GM21576 (cell line): Measurements from ENCODE around the gene AKIRIN1.
"Not testable (repeated sequence)": the region's sequence is repeated elsewhere in the genome, so short reads cannot be mapped to it uniquely, and the experiment has no call there.

Experiments used
- ATAC-seq: cut with Tn5 transposase; IDR thresholded peaks from one replicate; pipeline ENCODE4 v1.9.1; 2021; ENCODE audit warnings: mild to moderate bottlenecking, moderate library complexity; ENCODE audit not compliant: unreplicated experiment

The AKIRIN1 gene

GRCh38 chr1:38990738-38991637 is at the start of gene AKIRIN1:
AKIRIN1 (plus strand) TSS chr1:38991276; CDS start chr1:38991381, 105 bp downstream.
- ATAC-seq, result peak; percentile 88

- no peak for ATAC-seq
These were observed 49.5 kb upstream of the AKIRIN1 start, which contains the start of gene RHBDL2 for GRCh38 chr1:38941527-38942019. RHBDL2 (minus strand) TSS chr1:38941830; CDS start chr1:38919212, 22,618 bp downstream.

- no peak for ATAC-seq
These were observed 48.2 kb upstream of the AKIRIN1 start for GRCh38 chr1:38942664-38943428.

- ATAC-seq, result no peak
These were observed 46.5 kb upstream of the AKIRIN1 start for GRCh38 chr1:38944547-38944946.

DNA sequence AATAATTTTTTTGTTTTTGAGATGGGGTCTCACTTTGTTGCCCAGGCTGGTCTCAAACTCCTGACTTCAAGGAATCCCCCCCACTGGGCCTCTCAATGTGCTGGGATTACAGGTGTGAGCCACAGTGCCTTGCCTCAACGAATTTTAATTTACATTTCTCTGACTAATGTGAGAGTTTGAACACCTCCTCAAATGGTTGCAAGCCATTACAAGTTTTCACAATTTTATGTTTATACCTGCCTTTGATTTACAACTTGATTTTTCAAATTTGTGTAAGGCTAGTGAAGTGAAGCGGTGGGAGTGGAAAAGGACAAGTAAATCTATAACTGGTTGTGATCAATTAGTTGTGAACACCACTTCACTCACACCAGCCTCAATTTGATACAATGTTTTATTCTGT is 40.5 kb upstream of the AKIRIN1 start:
- ATAC-seq, result no peak

GRCh38 chr1:38953433-38953860 is 37.6 kb upstream of the AKIRIN1 start:
- ATAC-seq, result no peak

GRCh38 chr1:38958967-38959366 is 32.1 kb upstream of the AKIRIN1 start:
- no peak for ATAC-seq

- no peak for ATAC-seq
These were observed 29.0 kb upstream of the AKIRIN1 start for GRCh38 chr1:38962113-38962512.

GRCh38 chr1:38962560-38962959 is 28.5 kb upstream of the AKIRIN1 start:
- no peak for ATAC-seq

DNA sequence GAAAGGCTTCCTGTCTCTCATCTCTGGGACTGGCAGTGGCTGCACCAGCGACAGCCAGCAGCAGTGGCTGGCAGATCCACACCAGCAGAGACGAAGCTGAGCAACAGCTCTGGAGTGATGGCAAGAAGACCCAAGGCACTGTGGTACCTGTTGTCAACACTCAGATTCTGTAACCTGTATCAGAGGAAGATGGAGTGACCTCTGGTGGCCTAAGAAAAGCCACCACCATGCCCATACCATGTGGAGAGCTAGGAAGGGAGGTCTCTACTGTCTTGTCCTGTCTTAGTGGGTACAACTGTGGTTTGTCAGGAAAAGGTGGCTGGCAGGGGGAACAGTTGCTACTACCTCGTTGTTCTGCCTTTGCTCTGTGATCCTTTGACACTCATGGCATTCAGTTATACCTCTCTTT is 26.9 kb upstream of the AKIRIN1 start:
- ATAC-seq, result no peak

- ATAC-seq, result not testable (repeated sequence)
These were observed 17.9 kb upstream of the AKIRIN1 start for GRCh38 chr1:38973145-38973544.

DNA sequence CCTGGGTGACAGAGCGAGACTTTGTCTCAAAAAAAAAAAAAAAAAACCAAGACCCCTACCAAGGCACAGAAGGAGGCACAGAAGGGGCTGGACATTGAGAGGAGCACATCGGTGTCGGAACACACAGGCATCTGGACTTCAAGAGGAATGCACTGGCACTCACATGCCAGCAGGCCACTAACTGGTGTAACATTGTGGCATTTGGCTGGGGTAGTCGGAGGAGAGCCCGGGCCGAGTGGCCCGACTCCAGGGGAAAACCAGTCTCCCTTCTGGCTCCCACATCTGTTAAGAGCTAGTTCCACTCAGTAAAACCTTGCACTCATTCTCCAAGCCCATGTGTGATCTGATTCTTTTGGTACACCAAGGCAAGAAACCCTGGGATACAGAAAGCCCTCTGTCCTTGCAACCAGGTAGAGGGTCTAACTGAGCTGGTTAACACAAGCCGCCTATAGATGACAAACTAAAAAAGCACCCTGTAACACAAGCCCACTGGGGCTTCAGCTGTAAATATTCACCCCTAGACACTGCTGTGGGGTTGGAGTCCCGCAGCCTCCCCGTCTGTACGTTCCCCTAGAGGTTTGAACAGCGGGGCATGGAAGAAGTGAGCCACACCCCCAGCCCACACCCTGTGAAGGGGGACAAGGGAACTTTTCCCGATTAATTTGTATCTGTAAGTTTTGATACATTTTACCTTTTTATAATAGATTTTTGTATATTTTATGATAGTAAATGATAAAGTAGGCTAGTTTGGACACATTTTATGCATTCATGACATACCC is 17.2 kb upstream of the AKIRIN1 start:
- no peak for ATAC-seq

DNA sequence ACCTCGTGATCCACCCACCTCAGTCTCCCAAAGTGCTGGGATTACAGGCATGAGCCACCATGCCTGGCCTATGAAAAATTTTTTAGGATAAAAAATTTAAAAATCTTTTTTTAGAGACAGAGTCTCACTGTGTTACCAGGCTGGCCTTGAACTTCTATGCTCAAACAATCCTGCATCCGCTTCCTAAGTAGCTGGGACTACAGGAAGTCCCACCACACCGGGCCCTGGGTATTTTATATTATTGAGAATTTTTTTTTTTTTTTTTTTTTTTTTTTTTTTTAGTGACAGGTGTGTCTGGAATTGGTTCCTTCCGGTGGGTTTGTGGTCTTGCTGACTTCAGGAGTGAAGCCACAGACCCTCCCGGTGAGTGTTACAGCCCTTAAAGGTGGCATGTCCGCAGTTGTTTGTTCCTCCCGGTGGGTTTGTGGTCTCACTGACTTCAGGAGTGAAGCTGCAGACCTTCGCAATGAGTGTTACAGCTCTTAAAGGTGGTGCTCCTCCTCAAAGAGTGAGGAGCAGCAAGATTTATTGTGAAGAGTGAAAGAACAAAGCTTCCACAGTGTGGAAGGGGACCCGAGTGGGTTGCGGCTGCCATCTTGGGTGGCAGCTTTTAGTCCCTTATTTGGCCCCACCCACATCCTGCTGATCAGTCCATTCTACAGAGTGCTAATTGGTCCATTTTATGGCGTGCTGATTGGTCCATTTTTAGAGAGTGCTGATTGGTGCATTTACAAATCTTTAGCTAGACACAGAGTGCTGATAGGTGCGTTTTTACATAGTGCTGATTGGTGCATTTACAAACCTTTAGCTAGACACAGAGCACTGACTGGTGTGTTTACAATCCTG is 13.5 kb upstream of the AKIRIN1 start:
- not testable (repeated sequence) for ATAC-seq

DNA sequence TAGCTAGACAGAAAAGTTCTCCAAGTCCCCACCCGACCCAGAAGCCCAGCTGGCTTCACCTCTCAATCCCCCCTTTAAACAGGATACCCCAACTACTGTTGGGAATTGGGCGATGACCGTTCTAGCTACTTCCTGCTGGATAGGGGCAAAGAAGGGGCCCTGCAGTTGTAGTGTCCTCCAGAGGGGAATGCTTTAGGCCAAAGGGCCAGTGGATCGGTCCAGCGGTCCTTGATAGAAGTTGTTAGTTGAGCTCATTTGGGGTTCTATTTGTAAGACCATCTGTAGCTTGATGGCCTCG is 12.9 kb upstream of the AKIRIN1 start:
- not testable (repeated sequence) for ATAC-seq

- ATAC-seq, result not testable (repeated sequence)
These were observed 11.7 kb upstream of the AKIRIN1 start for GRCh38 chr1:38979380-38979779.

DNA sequence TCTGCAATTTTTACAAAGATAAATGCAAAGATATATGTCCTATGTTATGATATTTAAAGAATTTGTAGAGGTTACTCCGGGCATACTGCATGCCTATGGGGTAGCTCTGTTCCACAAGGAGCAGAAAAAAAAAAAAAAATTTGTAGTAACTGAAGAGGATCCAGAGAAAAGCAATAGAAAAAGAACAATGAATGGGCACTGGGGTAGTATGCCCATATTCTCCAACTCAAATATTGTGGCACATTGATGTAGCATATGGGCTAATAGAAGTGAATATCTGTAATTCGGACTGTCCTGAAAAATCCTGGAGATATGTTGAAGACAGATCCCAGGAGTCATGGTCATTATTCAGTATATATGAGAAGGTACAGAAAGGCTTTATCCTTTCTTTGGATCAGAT is 1.1 kb upstream of the AKIRIN1 start:
- no peak for ATAC-seq

GRCh38 chr1:38990386-38990737 is 714 bp upstream of the AKIRIN1 start:
- no peak for ATAC-seq

DNA sequence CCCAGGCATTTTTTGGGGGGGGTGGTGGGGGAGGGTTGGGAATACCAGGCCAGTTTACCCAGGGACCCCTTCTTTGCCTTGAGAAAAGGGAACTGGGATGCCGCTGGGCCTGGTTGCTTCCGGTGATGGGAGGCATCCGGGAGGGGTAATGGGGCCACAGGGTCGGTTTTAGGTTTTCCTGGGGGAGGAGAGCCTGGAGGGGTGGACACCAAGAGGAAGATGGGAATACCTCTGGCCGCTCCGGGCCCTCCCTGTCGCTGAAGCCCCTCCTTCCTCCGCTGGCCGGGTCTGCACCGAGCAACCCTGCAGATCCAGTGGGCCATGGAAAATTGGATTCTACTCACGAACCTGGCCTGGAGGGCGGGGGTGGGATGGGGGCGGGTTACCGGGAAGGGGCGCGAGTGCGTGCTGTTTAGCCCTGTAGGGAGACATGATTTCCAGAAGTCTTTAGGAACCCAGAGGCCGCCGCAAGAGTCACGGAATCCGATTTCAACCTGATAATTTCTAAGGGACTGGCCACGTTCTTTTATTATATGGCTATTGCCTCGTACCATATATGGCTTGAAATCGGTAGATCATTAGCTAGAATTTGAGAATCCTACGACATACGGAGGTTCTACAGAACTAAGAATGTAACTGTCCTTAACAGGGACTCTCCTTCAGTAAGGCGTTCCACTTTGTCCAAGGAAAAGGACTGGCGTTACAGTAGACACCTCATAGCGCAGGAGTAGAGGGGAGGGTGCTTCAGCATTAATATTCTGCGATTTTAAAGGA is 749 bp downstream of the AKIRIN1 start:
- ATAC-seq, result no peak

GRCh38 chr1:38992412-38993111 is 1.5 kb downstream of the AKIRIN1 start:
- no peak for ATAC-seq
